Epithelial cell of esophagus (primary cell): Measurements from ENCODE around the gene OTOP1.
"Not testable (repeated sequence)": the region's sequence is repeated elsewhere in the genome, so short reads cannot be mapped to it uniquely, and the experiment has no call there.

ENCODE experiments used
- DNase-seq: peaks from one replicate; pipeline ENCODE4 v3.0.0; 2010; ENCODE audit warnings: low read depth
- H3K4me3 ChIP-seq: 2 replicates; pipeline ENCODE4 v1.5.1; 2011; ENCODE audit warnings: mild to moderate bottlenecking, low read length, control low read depth
- CTCF ChIP-seq: IDR thresholded peaks from 2 replicates; pipeline ENCODE4 v1.5.1; 2011; ENCODE audit warnings: low read depth, mild to moderate bottlenecking, low read length, control low read depth, inconsistent platforms; ENCODE audit not compliant: insufficient read depth; ENCODE audit errors: missing control alignments

Gene OTOP1

DNA sequence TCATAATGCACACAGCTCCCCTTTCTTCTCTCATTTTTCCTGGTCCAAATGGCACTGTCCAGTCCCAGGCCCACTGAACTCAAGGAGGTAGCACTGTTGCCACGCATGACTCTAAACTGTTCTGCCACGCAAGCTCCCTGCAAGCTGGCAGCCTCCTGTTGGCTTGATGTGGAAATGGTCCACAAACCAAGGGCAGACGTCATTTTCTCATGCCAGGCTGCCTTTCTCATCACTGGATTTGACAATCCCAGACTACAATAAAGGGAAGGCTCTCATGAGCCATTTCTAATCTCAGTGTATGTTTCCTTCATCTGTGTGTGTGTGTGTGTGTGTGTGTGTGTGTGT, 22.4 kb downstream of the OTOP1 start:
- TF ChIP-seq CTCF: no peak
- no peak for DNase-seq
- H3K4me3 ChIP-seq: no peak overlapping the region

GRCh38 chr4:4203688-4204400, 22.9 kb downstream of the OTOP1 start:
- TF ChIP-seq CTCF: no peak
- DNase-seq: no peak
- no peak overlapping the region for H3K4me3 ChIP-seq

- no peak for TF ChIP-seq CTCF
- H3K4me3 ChIP-seq: no peak overlapping the region
- DNase-seq: no peak
These were observed 24.2 kb downstream of the OTOP1 start for GRCh38 chr4:4202510-4202909.

DNA sequence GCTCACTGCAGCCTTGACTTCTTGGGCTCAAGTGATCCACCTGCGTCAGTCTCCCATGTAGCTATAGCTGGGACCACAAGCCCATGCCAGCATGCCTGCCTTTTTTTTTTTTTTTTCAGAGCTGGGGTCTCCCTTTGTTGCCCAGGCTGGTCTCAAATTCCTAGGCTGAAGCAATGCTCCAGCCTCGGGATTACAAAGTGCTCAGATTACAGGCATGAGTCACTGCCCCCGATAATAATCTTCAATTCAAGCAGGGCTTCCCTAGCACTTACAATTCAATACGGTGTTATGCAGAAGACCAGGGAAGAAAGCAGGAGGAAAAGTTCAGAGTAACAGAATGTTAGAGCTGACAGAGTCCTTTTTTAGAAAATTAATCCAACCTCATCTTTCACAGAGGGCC, 26.1 kb downstream of the OTOP1 start:
- no peak for TF ChIP-seq CTCF
- no peak for DNase-seq
- H3K4me3 ChIP-seq: no peak overlapping the region

GRCh38 chr4:4195354-4195753, 31.4 kb downstream of the OTOP1 start:
- DNase-seq: no peak
- no peak for TF ChIP-seq CTCF
- H3K4me3 ChIP-seq: no peak overlapping the region

- H3K4me3 ChIP-seq, DNase-seq: not testable (repeated sequence)
These were observed 38.2 kb downstream of the OTOP1 start for GRCh38 chr4:4188557-4188956.

GRCh38 chr4:4185528-4185927, 41.2 kb downstream of the OTOP1 start:
- TF ChIP-seq CTCF: no peak
- H3K4me3 ChIP-seq: no peak overlapping the region
- DNase-seq: peak; percentile 10
